Measurements from ENCODE around the gene PCARE. TPM values are rescaled to one million over a fixed set of nuclear protein-coding genes. Genes with fewer than 3 reads are reported as not detected.

Gene PCARE
- total and polyA plus RNA-seq, 2 donors (not counting 1 experiment from before 2014, with no cell fraction given) = not detected

DNA sequence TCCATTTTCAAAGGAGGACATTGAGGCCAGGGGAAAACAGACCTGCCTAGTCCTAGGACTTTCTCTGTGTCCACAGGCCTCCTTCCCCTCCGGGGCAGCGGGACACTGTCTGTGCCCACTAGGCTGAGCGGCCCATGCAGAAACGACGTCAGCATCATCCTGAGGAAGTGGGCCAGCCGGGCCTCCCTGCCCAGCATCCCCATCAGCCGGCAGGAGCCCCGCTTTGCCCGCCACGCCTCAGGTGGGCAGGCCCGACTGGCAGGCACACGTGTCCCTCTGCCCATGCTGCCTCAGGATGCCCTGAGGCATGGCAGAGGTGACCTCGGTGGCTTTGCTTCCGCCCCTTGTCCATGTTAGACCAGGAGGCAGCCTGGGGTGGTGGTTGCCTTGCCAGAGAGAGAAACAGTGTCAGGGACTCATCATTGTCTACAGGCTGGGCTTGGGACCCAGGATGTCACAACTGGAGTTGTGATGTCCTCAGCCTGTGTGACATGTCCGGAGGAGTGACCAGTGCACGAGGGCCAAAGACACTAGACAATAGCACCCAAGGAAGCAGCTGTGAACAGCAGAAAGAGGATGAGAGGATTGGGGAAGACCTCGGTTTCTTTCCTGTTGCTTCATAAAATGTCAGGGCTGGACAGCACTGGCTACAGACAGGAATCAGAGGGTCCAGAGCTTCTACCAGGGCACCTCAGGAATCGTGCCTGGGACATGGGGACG lies 56.4 kb downstream of the PCARE start:
- Histone ChIP-seq H2AFZ (ENCODE audit: low read length) (no peak overlapping the region), H3K4me3 (replicated peaks in 1 of 4; ENCODE audit: control extremely low read depth in 1 of 4, insufficient read depth in 1 of 4, low read depth in 3 of 4, low read length in 4 of 4) (no peak overlapping the region), H3K4me2 (ENCODE audit: extremely low read depth, insufficient read depth, low read length) (no peak overlapping the region), H4K20me1 (ENCODE audit: control insufficient read depth, extremely low read depth, insufficient read depth, low read length) (no peaks in the 10 kb centered on the region), H3K27ac (ENCODE audit: insufficient read depth, low read length) (no peak overlapping the region), H3K27me3 (ENCODE audit: control insufficient read depth, insufficient read depth, low read length) (peaks cover 3% of the 10 kb centered on the region), H3K9ac (ENCODE audit: insufficient read depth, low read length) (no peak overlapping the region), H3K36me3 (ENCODE audit: control insufficient read depth, insufficient read depth, low read length) (no peaks in the 10 kb centered on the region), H3K79me2 (ENCODE audit: control insufficient read depth, insufficient read depth, low read length) (no peaks in the 10 kb centered on the region), H3K4me1 (ENCODE audit: control insufficient read depth, extremely low read depth, insufficient read depth, low read length) (no peaks in the 10 kb centered on the region), H3K9me3 (ENCODE audit: control insufficient read depth, insufficient read depth, low read depth, low read length) (no peaks in the 10 kb centered on the region)
- TF ChIP-seq EZH2 (IDR thresholded peaks at IDR 0.05; ENCODE audit: low read length, missing control alignments) = no peak
- TF ChIP-seq, protein P1, sequence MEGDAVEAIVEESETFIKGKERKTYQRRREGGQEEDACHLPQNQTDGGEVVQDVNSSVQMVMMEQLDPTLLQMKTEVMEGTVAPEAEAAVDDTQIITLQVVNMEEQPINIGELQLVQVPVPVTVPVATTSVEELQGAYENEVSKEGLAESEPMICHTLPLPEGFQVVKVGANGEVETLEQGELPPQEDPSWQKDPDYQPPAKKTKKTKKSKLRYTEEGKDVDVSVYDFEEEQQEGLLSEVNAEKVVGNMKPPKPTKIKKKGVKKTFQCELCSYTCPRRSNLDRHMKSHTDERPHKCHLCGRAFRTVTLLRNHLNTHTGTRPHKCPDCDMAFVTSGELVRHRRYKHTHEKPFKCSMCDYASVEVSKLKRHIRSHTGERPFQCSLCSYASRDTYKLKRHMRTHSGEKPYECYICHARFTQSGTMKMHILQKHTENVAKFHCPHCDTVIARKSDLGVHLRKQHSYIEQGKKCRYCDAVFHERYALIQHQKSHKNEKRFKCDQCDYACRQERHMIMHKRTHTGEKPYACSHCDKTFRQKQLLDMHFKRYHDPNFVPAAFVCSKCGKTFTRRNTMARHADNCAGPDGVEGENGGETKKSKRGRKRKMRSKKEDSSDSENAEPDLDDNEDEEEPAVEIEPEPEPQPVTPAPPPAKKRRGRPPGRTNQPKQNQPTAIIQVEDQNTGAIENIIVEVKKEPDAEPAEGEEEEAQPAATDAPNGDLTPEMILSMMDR (conservative IDR thresholded peaks at IDR 0.05 in 1 of 2, IDR thresholded peaks at IDR 0.05 in 1 of 2; ENCODE audit: low read depth in 1 of 2, low read length in 2 of 2) = no peak
- no peak for DNase-seq (ENCODE audit: low read depth in 2 of 2)

DNA sequence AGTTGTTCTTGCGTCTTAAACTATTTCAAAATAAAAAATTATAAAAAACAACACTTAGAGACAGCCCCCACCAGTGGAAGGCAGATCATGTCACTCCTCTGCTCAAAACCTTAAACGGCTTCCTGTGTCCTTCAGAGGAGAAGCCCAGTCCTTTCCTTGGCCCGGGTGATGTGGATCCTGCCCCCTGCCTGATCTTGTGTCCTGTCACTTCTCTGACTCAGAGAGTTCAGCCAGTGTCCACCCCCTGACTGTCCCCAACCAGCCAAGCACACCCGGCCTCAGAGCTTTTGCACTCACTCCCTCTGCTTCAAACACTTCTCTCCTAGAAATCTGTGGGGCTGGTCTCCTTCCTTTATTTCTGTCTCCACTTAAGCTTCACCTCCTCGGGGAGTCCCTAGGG lies 57.8 kb downstream of the PCARE start:
- no peaks in the 10 kb centered on the region for H3K36me3 ChIP-seq (ENCODE audit: control insufficient read depth, insufficient read depth, low read length)
- no peak overlapping the region for H3K4me2 ChIP-seq (ENCODE audit: extremely low read depth, insufficient read depth, low read length)
- no peak overlapping the region for H3K27ac ChIP-seq (ENCODE audit: insufficient read depth, low read length)
- H3K9me3 ChIP-seq (ENCODE audit: control insufficient read depth, insufficient read depth, low read depth, low read length) = no peaks in the 10 kb centered on the region
- H3K4me1 ChIP-seq (ENCODE audit: control insufficient read depth, extremely low read depth, insufficient read depth, low read length) = no peaks in the 10 kb centered on the region
- H2AFZ ChIP-seq (ENCODE audit: low read length) = no peak overlapping the region
- no peaks in the 10 kb centered on the region for H4K20me1 ChIP-seq (ENCODE audit: control insufficient read depth, extremely low read depth, insufficient read depth, low read length)
- TF ChIP-seq, protein P1 (conservative IDR thresholded peaks at IDR 0.05 in 1 of 2, IDR thresholded peaks at IDR 0.05 in 1 of 2; ENCODE audit: low read depth in 1 of 2, low read length in 2 of 2) = no peak
- no peak for TF ChIP-seq EZH2 (IDR thresholded peaks at IDR 0.05; ENCODE audit: low read length, missing control alignments)
- no peak overlapping the region for H3K4me3 ChIP-seq (replicated peaks in 1 of 4; ENCODE audit: control extremely low read depth in 1 of 4, insufficient read depth in 1 of 4, low read depth in 3 of 4, low read length in 4 of 4)
- H3K27me3 ChIP-seq (ENCODE audit: control insufficient read depth, insufficient read depth, low read length) = peaks cover 3% of the 10 kb centered on the region
- H3K9ac ChIP-seq (ENCODE audit: insufficient read depth, low read length) = no peak overlapping the region
- no peaks in the 10 kb centered on the region for H3K79me2 ChIP-seq (ENCODE audit: control insufficient read depth, insufficient read depth, low read length)
- no peak for DNase-seq (ENCODE audit: low read depth in 2 of 2)

DNA sequence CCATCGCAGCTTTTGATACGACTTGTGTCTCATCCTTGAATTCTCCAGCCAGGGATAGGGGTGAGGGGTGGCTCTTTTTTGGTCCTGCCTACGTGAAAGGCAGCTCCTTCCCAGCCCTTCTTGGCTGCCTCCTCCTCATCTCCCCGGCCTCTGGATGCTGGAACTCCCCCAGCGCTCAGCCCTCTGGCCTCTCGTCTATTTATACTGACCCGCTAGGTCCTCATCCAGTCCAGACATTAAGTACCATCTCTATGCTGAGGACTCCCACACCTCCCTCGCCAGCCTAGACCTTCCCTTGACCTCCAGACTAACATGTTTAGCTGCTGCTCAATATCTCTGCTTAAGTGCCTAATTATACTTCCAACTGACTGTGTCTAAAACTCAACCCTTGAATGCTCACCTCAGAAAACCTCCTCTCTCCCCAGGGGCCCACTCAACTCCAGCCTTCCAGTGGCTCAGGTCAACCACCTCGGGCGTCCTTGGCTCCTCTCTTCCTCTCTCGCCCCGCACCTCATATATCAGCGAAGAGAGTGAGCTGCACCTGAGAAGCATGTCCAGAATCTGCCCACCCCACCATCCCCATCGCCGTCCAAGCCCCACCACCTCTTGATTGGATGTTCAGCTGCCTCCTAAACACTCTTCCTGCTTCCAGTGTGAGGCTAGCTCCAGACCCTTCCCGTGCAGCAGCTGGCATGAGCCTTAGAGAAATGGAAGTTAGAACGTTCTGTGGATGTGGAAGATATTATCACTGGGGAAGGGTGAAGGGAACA lies 58.4 kb downstream of the PCARE start:
- Histone ChIP-seq H3K79me2 (ENCODE audit: control insufficient read depth, insufficient read depth, low read length) (no peaks in the 10 kb centered on the region), H3K27me3 (ENCODE audit: control insufficient read depth, insufficient read depth, low read length) (peaks cover 3% of the 10 kb centered on the region), H3K4me3 (replicated peaks in 1 of 4; ENCODE audit: control extremely low read depth in 1 of 4, insufficient read depth in 1 of 4, low read depth in 3 of 4, low read length in 4 of 4) (no peak overlapping the region), H4K20me1 (ENCODE audit: control insufficient read depth, extremely low read depth, insufficient read depth, low read length) (no peaks in the 10 kb centered on the region), H3K27ac (ENCODE audit: insufficient read depth, low read length) (no peak overlapping the region), H3K36me3 (ENCODE audit: control insufficient read depth, insufficient read depth, low read length) (no peaks in the 10 kb centered on the region), H2AFZ (ENCODE audit: low read length) (no peak overlapping the region), H3K9ac (ENCODE audit: insufficient read depth, low read length) (no peak overlapping the region), H3K9me3 (ENCODE audit: control insufficient read depth, insufficient read depth, low read depth, low read length) (no peaks in the 10 kb centered on the region), H3K4me1 (ENCODE audit: control insufficient read depth, extremely low read depth, insufficient read depth, low read length) (no peaks in the 10 kb centered on the region), H3K4me2 (ENCODE audit: extremely low read depth, insufficient read depth, low read length) (no peak overlapping the region)
- no peak for DNase-seq (ENCODE audit: low read depth in 2 of 2)
- TF ChIP-seq, protein P1 (conservative IDR thresholded peaks at IDR 0.05 in 1 of 2, IDR thresholded peaks at IDR 0.05 in 1 of 2; ENCODE audit: low read depth in 1 of 2, low read length in 2 of 2) = no peak
- TF ChIP-seq EZH2 (IDR thresholded peaks at IDR 0.05; ENCODE audit: low read length, missing control alignments) = no peak

All from fibroblast of lung (primary cell).